ENCODE data around the gene ZNF226. TPM values are rescaled to one million over a fixed set of nuclear protein-coding genes. Genes with fewer than 3 reads are reported as not detected.
A peak's percentile ranks its signal among the peaks of the same experiment; 100 is the strongest.
"Not testable (repeated sequence)": the region's sequence is repeated elsewhere in the genome, so short reads cannot be mapped to it uniquely, and the experiment has no call there.

ZNF226 gene
- total RNA-seq, 1 donor from 2014 or later, result 13.3 TPM

GRCh38 chr19:44212250-44212865 lies 47.5 kb downstream of the ZNF226 start, which contains the start of gene ZNF227:
ZNF227 (plus strand) TSS chr19:44212532; CDS start chr19:44217793, 5,261 bp downstream.
- peak; percentile 98 for DNase-seq

GRCh38 chr19:44212866-44213346 lies 48.0 kb downstream of the ZNF226 start:
- DNase-seq, result peak; percentile 54

GRCh38 chr19:44219926-44220325 lies 55.0 kb downstream of the ZNF226 start:
- not testable (repeated sequence) for DNase-seq

GRCh38 chr19:44220761-44221160 lies 55.9 kb downstream of the ZNF226 start:
- DNase-seq, result not testable (repeated sequence)

- not testable (repeated sequence) for DNase-seq
These were observed 56.4 kb downstream of the ZNF226 start for GRCh38 chr19:44221291-44221690.

Other genes starting within 250 kb of the ZNF226 start
- 14.6 TPM for gene ZNF45, start 229.8 kb upstream of the ZNF226 start, total RNA-seq
- 8.8 TPM for gene ZNF221, start 213.9 kb upstream of the ZNF226 start, total RNA-seq
- 11.1 TPM for gene ZNF155, start 180.9 kb upstream of the ZNF226 start, total RNA-seq
- 5.3 TPM for gene ZNF230, start 162.1 kb upstream of the ZNF226 start, total RNA-seq
- 3.2 TPM for gene ZNF222, start 139.7 kb upstream of the ZNF226 start, total RNA-seq
- gene ZNF223, start 113.1 kb upstream of the ZNF226 start, total RNA-seq, result 12.1 TPM
- gene ZNF284, start 92.9 kb upstream of the ZNF226 start, total RNA-seq, result 3.9 TPM
- 50.3 TPM for gene ZNF224, start 70.7 kb upstream of the ZNF226 start, total RNA-seq
- gene ZNF225, start 51.7 kb upstream of the ZNF226 start, total RNA-seq, result 7.2 TPM
- gene ZNF234, start 23.5 kb upstream of the ZNF226 start, total RNA-seq, result 10.7 TPM
- gene ZNF227, start 47.4 kb downstream of the ZNF226 start, total RNA-seq, result 23.4 TPM
- gene ZNF233, start 94.8 kb downstream of the ZNF226 start, total RNA-seq, result 1.9 TPM
- 10.9 TPM for gene ZNF235, start 139.9 kb downstream of the ZNF226 start, total RNA-seq
- 12.0 TPM for gene ZNF112, start 191.6 kb downstream of the ZNF226 start, total RNA-seq
- 6.6 TPM for gene ZNF285, start 236.5 kb downstream of the ZNF226 start, total RNA-seq